HEK293 (cell line): Measurements from ENCODE around the gene VWF.

Experiments used
- CTCF ChIA-PET: fragments of 350-600 bp; formaldehyde crosslinking; extraction: SDS; loops from one replicate; lab custom pipeline; 2021; ENCODE audit warnings: antibody characterized with exemption; lab: Yijun Ruan, JAX
- POLR2A ChIA-PET: fragments of 300-600 bp; formaldehyde crosslinking; extraction: SDS; loops from one replicate; lab custom pipeline; 2020; ENCODE audit warnings: antibody characterized with exemption, inconsistent platforms; lab: Yijun Ruan, JAX
- H3K27ac ChIP-seq: fragments of 200-500 bp; sonication (Bioruptor generic); 2 replicates; pipeline ENCODE4 v1.5.1; 2014; ENCODE audit warnings: low read depth, low read length, control low read depth, inconsistent platforms; ENCODE audit errors: extremely low read depth
- H3K36me3 ChIP-seq, 2 experiments: fragments of 200-500 bp in 1 of 2; sonication (Bioruptor generic) in 1 of 2; 1 replicate in 1 of 2; 2 replicates in 1 of 2; pipeline ENCODE4 v1.5.1; 2014 to 2017; ENCODE audit warnings: inconsistent platforms in 2 of 2, low read length in 2 of 2; ENCODE audit not compliant: control insufficient read depth in 2 of 2, insufficient read depth in 1 of 2
- H3K4me1 ChIP-seq: fragments of 200-500 bp; sonication (Bioruptor generic); 2 replicates; pipeline ENCODE4 v1.5.1; 2014; ENCODE audit warnings: mild to moderate bottlenecking, low read length, inconsistent platforms; ENCODE audit not compliant: control insufficient read depth, insufficient read depth
- H3K4me3 ChIP-seq: 2 replicates; pipeline ENCODE4 v1.5.1; 2011; ENCODE audit warnings: low read depth, mild to moderate bottlenecking, control low read depth, low read length, moderate library complexity
- H3K9me3 ChIP-seq: fragments of 200-500 bp; sonication (Bioruptor generic); 2 replicates; pipeline ENCODE4 v1.5.1; 2014; ENCODE audit warnings: low read depth, low read length, inconsistent platforms; ENCODE audit not compliant: control insufficient read depth, insufficient read depth
- GLIS1 ChIP-seq: fragments of 450-650 bp; formaldehyde crosslinking; IDR thresholded peaks from 2 replicates; pipeline ENCODE4 v1.5.1; 2016; ENCODE audit warnings: missing biosample characterization, missing genetic modification characterization
- PATZ1 ChIP-seq: fragments of 450-650 bp; formaldehyde crosslinking; IDR thresholded peaks from 2 replicates; pipeline ENCODE4 v1.5.1; 2016; ENCODE audit warnings: missing biosample characterization, missing genetic modification characterization
- PRDM1 ChIP-seq: fragments of 450-650 bp; formaldehyde crosslinking; IDR thresholded peaks from 2 replicates; pipeline ENCODE4; 2016; ENCODE audit warnings: missing biosample characterization, missing genetic modification characterization
- PRDM4 ChIP-seq: fragments of 450-650 bp; formaldehyde crosslinking; IDR thresholded peaks from 2 replicates; pipeline ENCODE4 v1.5.1; 2017; ENCODE audit warnings: missing biosample characterization, missing genetic modification characterization
- SCRT2 ChIP-seq: fragments of 450-650 bp; formaldehyde crosslinking; IDR thresholded peaks from 2 replicates; pipeline ENCODE4 v1.5.1; 2016; ENCODE audit warnings: missing biosample characterization, missing genetic modification characterization
- ZBTB17 ChIP-seq: fragments of 450-650 bp; formaldehyde crosslinking; IDR thresholded peaks from 2 replicates; pipeline ENCODE4 v1.5.1; 2016; ENCODE audit warnings: missing biosample characterization, missing genetic modification characterization
- ZBTB48 ChIP-seq: fragments of 450-650 bp; formaldehyde crosslinking; IDR thresholded peaks from 2 replicates; pipeline ENCODE4 v1.5.1; 2016; ENCODE audit warnings: missing biosample characterization, missing genetic modification characterization
- ZNF184 ChIP-seq: fragments of 450-650 bp; IDR thresholded peaks from 2 replicates; pipeline ENCODE4 v1.5.1; 2018; ENCODE audit warnings: missing biosample characterization, mild to moderate bottlenecking, missing genetic modification characterization
- ZNF274 ChIP-seq, 2 experiments: fragments of 200-500 bp in 1 of 2; fragments of 450-650 bp in 1 of 2; sonication (Bioruptor generic) in 1 of 2; formaldehyde crosslinking in 1 of 2; IDR thresholded peaks; 2 replicates each; pipeline versions ENCODE4 v1.5.1 to v1.6.1; 2014 to 2016; ENCODE audit warnings: borderline replicate concordance in 1 of 2, inconsistent platforms in 1 of 2, low read length in 1 of 2, missing biosample characterization in 1 of 2, missing genetic modification characterization in 1 of 2
- ZNF354C ChIP-seq: fragments of 450-650 bp; formaldehyde crosslinking; IDR thresholded peaks from 2 replicates; pipeline ENCODE4 v1.5.1; 2016; ENCODE audit warnings: missing biosample characterization, missing genetic modification characterization, low read depth, borderline replicate concordance
- ZNF394 ChIP-seq: fragments of 450-650 bp; formaldehyde crosslinking; IDR thresholded peaks from 2 replicates; pipeline ENCODE4 v1.5.1; 2016; ENCODE audit warnings: missing biosample characterization, missing genetic modification characterization, mild to moderate bottlenecking, moderate library complexity, borderline replicate concordance
- ZNF398 ChIP-seq: fragments of 450-650 bp; formaldehyde crosslinking; IDR thresholded peaks from 2 replicates; pipeline ENCODE4 v1.5.1; 2017; ENCODE audit warnings: missing biosample characterization, missing genetic modification characterization
- TF ChIP-seq, protein P1 (sequence below): sonication (generic); formaldehyde crosslinking; IDR thresholded peaks from 2 replicates; pipeline ENCODE4 v1.8.1; 2022; ENCODE audit warnings: mild to moderate bottlenecking, moderate library complexity, missing genetic modification reagents

VWF gene

DNA sequence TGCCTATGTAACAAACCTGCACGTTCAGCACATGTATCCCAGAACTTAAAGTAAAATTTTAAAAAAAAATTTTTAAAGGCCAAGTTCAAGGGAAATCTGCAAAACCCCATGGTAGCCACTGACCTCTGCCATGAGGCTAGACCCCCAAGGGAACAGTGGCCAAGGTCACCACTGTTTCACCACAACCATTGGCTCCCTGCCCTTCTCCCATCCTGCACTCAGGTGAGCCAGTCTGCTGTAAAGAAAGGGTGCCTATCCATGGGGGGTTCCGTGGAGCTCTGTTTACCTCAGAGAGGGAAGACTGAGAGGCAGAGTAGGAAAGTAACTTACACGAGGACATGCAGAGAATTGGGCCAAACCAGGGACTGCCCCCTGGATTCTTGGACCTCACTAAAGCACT, 38.6 kb downstream of the VWF start (continued):
- no peak for TF ChIP-seq PRDM4 (tag by site-specific recombination)

GRCh38 chr12:6084969-6085450, 39.5 kb downstream of the VWF start:
- H3K4me3 ChIP-seq: no peak overlapping the region
- POLR2A ChIA-PET: interaction anchor here (0.8 kb wide), 1 partner anchor 8 kb away, joined by 3 read pairs; no protein-coding TSS in a partner anchor
- no peaks in the 10 kb centered on the region for H3K9me3 ChIP-seq
- TF ChIP-seq SCRT2 (tag by site-specific recombination): peak; percentile 48; the same call in 1 of the 2 replicates
- TF ChIP-seq PATZ1 (tag by site-specific recombination): no peak
- peaks cover 2% of the 10 kb centered on the region for H3K4me1 ChIP-seq
- no peaks in the 10 kb centered on the region for H3K36me3 ChIP-seq
- CTCF ChIA-PET: interaction anchor here (0.6 to 2.0 kb wide), 6 partner anchors 14 to 193 kb away, joined by 3 to 9 read pairs (median 4); no protein-coding TSS in a partner anchor
- no peak overlapping the region for H3K27ac ChIP-seq

DNA sequence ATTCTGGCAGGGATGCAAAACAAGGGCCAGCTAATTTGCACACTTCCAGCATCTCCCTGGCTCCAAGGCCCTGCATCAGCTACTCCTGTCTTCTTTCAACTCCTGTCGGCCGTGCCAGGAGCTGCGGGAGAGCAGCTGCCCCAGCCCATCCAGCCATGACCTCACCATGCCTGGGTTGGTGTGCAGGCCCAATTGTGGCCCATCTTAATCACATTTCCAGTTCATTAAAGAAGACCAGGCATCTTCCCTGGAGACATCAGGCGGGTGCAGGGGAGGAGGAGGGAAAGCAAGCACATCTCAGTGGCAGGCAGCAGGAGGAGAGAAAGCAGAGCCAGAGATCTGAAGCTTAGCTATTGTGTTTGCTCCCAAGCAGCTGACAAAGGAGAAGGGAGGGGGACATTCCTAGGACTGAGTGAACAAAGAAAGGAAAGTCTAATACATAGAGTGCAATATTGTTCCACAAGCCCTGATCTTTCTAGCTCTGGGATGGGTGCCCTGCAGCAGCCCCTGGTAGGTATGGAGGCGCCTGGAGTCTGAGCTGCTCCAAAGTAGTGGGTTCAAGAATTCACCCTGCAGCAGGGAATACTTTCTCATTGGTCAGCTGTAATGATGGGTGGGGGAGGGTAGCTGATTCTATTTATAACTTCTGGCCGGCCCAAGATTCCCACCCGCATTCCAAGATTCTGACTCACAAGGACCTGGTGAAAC, 40.1 kb downstream of the VWF start:
- peaks cover 2% of the 10 kb centered on the region for H3K4me1 ChIP-seq
- no peaks in the 10 kb centered on the region for H3K36me3 ChIP-seq
- H3K27ac ChIP-seq: no peak overlapping the region
- no peak overlapping the region for H3K4me3 ChIP-seq
- no peaks in the 10 kb centered on the region for H3K9me3 ChIP-seq
- TF ChIP-seq GLIS1 (tag by site-specific recombination) (peak; percentile 22), PRDM1 (tag by site-specific recombination) (0 out of 2 replicates have a peak, but pooled peaks have one; percentile 28), ZNF274 (IDR thresholded peaks at IDR 0.05; ENCODE audit: low read length) (no peak), ZNF274 (tag by site-specific recombination; IDR thresholded peaks at IDR 0.05; ENCODE audit: borderline replicate concordance) (no peak), ZBTB48 (no peak), ZNF184 (tag by site-specific recombination) (no peak), ZNF354C (tag by site-specific recombination) (no peak), PRDM4 (tag by site-specific recombination) (no peak), ZBTB17 (tag by site-specific recombination) (peak; percentile 88), ZNF394 (tag by site-specific recombination) (0 out of 2 replicates have a peak, but pooled peaks have one; percentile 59), ZNF398 (tag by site-specific recombination) (no peak)
- TF ChIP-seq, protein P1, sequence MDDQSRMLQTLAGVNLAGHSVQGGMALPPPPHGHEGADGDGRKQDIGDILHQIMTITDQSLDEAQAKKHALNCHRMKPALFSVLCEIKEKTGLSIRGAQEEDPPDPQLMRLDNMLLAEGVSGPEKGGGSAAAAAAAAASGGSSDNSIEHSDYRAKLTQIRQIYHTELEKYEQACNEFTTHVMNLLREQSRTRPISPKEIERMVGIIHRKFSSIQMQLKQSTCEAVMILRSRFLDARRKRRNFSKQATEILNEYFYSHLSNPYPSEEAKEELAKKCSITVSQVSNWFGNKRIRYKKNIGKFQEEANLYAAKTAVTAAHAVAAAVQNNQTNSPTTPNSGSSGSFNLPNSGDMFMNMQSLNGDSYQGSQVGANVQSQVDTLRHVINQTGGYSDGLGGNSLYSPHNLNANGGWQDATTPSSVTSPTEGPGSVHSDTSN (CRISPR knock-in tag): no peak
- ChIA-PET POLR2A (interaction anchor here (0.8 kb wide), 2 partner anchors 9 to 12 kb away, joined by 3 read pairs; no protein-coding TSS in a partner anchor), CTCF (interaction anchor here (0.6 to 2.0 kb wide), 9 partner anchors 9 to 371 kb away, joined by 3 to 9 read pairs (median 3); no protein-coding TSS in a partner anchor)
